Measurements from ENCODE around the gene FAM177A1. TPM values are rescaled to one million over a fixed set of nuclear protein-coding genes. Genes with fewer than 3 reads are reported as not detected.

The FAM177A1 gene
- total RNA-seq, 1 donor from 2014 or later, result 27.4 TPM

DNA sequence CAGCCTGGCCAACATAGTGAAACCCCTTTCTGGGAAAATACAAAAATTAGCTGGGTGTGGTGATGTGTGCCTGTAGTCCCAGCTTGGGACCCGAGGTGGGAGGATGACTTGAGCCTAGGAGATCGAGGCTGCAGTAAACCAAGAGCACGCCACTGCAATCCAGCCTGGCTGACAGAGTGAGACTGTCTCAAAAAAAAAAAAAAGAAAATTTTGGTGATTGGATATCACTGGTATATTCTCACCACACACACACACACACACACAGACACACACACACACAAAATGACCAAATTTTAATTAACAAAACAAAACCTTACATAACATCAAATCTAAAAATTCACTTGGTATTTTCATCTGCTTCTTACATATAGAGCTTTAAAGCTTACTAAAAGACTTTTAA, 3.4 kb upstream of the FAM177A1 start:
- H3K9me3 Mint-ChIP-seq, result no peaks in the 10 kb centered on the region
- no peaks in the 10 kb centered on the region for H3K27me3 Mint-ChIP-seq (ENCODE audit: low read depth)

GRCh38 chr14:35043046-35043445, 3.0 kb upstream of the FAM177A1 start:
- no peaks in the 10 kb centered on the region for H3K36me3 Mint-ChIP-seq (ENCODE audit: low read depth)
- H3K4me1 Mint-ChIP-seq, result peaks cover 18% of the 10 kb centered on the region
- TF ChIP-seq, protein P1, sequence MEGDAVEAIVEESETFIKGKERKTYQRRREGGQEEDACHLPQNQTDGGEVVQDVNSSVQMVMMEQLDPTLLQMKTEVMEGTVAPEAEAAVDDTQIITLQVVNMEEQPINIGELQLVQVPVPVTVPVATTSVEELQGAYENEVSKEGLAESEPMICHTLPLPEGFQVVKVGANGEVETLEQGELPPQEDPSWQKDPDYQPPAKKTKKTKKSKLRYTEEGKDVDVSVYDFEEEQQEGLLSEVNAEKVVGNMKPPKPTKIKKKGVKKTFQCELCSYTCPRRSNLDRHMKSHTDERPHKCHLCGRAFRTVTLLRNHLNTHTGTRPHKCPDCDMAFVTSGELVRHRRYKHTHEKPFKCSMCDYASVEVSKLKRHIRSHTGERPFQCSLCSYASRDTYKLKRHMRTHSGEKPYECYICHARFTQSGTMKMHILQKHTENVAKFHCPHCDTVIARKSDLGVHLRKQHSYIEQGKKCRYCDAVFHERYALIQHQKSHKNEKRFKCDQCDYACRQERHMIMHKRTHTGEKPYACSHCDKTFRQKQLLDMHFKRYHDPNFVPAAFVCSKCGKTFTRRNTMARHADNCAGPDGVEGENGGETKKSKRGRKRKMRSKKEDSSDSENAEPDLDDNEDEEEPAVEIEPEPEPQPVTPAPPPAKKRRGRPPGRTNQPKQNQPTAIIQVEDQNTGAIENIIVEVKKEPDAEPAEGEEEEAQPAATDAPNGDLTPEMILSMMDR (conservative IDR thresholded peaks at IDR 0.05), result no peak
- DNase-seq (ENCODE audit: low read depth, low spot score), result no peak
- peak overlapping the region; percentile 47 for H3K4me3 Mint-ChIP-seq
- H3K27me3 Mint-ChIP-seq (ENCODE audit: low read depth), result no peaks in the 10 kb centered on the region
- H3K27ac Mint-ChIP-seq (ENCODE audit: unreplicated experiment), result no peak overlapping the region
- no peaks in the 10 kb centered on the region for H3K9me3 Mint-ChIP-seq

More for the DNA sequence above, 3.4 kb upstream of the FAM177A1 start:
- H3K36me3 Mint-ChIP-seq (ENCODE audit: low read depth), result no peaks in the 10 kb centered on the region
- peak overlapping the region; percentile 47 for H3K4me3 Mint-ChIP-seq
- DNase-seq (ENCODE audit: low read depth, low spot score), result no peak
- peaks cover 14% of the 10 kb centered on the region for H3K4me1 Mint-ChIP-seq
- TF ChIP-seq, protein P1 (conservative IDR thresholded peaks at IDR 0.05), result no peak
- no peak overlapping the region for H3K27ac Mint-ChIP-seq (ENCODE audit: unreplicated experiment)

DNA sequence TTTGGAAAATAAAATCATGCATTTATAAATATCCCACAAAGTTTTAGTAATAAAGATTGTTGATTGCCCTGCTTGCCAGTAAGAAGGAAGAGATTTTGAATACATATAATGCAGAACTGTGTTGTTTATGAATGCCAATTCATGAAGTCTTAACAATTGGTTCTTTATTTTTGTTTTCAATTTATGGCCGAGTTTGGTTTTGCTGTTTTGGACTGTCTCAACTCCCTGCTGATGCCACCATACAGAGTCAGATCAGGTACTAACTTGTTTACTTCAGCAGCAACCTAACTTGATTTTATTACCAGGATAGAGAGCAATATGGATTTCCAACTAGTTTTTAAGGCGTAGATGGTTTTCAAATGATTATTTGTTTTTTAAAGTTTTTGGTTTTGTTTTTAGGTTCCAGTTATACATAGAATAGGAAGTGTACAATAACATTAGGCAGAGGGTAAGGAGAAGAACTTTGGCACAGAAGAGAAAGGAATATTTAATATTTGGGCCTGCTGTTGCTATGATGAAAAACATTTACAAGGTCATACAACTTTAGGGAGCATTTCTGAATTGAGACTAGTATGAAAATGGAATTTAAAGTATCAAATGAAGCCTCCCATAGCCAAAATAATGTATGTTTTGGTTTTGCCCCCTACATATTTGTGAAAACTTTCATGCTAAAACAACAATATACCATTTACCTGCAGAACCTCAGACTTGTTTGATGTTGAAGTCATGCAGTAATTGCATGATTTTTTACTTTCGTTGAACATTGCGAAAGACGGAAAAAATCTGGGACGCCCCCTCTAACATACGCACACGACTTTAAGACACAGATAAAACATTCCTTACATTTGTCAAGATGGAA, 904 bp upstream of the FAM177A1 start:
- DNase-seq (ENCODE audit: low read depth, low spot score), result no peak
- no peaks in the 10 kb centered on the region for H3K36me3 Mint-ChIP-seq (ENCODE audit: low read depth)
- TF ChIP-seq, protein P1 (conservative IDR thresholded peaks at IDR 0.05), result no peak
- H3K4me1 Mint-ChIP-seq, result peaks cover 21% of the 10 kb centered on the region
- H3K27me3 Mint-ChIP-seq (ENCODE audit: low read depth), result no peaks in the 10 kb centered on the region
- H3K4me3 Mint-ChIP-seq, result peak overlapping the region; percentile 96
- H3K9me3 Mint-ChIP-seq, result no peaks in the 10 kb centered on the region
- H3K27ac Mint-ChIP-seq (ENCODE audit: unreplicated experiment), result no peak overlapping the region

DNA sequence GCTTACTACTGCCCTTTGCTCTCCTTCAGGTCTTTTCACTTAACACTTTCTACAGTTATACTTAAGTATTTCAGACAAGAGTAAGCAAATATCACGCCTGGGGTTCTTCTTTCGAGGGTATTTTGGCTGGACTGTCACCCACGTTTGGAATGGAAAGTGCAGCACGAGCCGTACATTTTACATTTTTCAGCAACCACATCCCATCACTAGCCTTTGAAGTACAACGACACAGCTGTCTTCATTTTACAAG, 349 bp upstream of the FAM177A1 start:
- H3K4me3 Mint-ChIP-seq, result peak overlapping the region; percentile 96
- no peaks in the 10 kb centered on the region for H3K9me3 Mint-ChIP-seq
- peaks cover 21% of the 10 kb centered on the region for H3K4me1 Mint-ChIP-seq
- H3K36me3 Mint-ChIP-seq (ENCODE audit: low read depth), result no peaks in the 10 kb centered on the region
- peak overlapping the region; percentile 95 for H3K27ac Mint-ChIP-seq (ENCODE audit: unreplicated experiment)
- DNase-seq (ENCODE audit: low read depth, low spot score), result no peak
- TF ChIP-seq, protein P1 (conservative IDR thresholded peaks at IDR 0.05), result no peak
- H3K27me3 Mint-ChIP-seq (ENCODE audit: low read depth), result no peaks in the 10 kb centered on the region

DNA sequence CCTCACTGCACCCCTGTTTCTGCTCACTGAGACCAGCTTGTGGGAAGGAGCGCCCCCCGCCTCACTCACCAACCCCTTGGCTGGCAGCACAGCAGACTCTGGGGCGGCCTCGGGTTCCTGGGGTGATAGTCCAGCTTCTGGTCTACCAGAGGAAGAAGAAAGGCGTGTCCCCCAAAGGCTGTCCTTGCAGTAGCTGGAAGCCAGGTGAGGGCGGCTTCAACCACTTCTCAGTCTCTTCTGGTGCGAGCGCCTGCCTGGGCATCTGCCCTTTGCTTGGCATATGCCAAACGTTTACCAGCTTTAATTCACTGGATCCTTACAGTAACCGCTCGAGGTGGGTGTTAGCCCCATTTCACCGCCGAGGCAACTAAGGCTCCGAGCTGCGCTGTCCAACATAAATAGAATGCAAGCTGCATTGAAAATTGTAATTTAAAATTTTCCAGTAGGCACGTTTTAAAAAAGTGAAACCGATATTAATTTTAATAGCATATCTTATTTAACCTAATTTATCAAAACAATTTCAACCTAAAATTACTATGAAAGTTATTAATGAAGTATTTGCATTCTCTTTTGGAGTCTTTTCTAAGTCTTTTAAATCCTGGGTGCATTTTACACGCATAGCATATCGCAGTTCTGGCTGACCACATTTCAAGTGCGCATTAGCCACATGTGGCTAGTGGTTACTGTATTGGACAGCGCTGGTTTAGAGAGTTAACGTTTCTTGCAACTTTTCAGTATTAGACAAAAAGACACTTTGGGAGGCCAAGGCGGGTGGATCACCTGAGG, 872 bp downstream of the FAM177A1 start:
- Mint-ChIP-seq H3K27me3 (ENCODE audit: low read depth) (no peaks in the 10 kb centered on the region), H3K36me3 (ENCODE audit: low read depth) (no peaks in the 10 kb centered on the region), H3K4me3 (peak overlapping the region; percentile 96), H3K4me1 (peaks cover 21% of the 10 kb centered on the region), H3K27ac (ENCODE audit: unreplicated experiment) (peak overlapping the region; percentile 12), H3K9me3 (no peaks in the 10 kb centered on the region)
- no peak for DNase-seq (ENCODE audit: low read depth, low spot score)
- TF ChIP-seq, protein P1 (conservative IDR thresholded peaks at IDR 0.05), result no peak

Measured in neural crest cell (in vitro differentiated cells).